Tibial artery (tissue), 4 donors: ENCODE results near the gene EGFL7.

Experiments
- DNase-seq, 2 donors: peaks; one replicate each; pipeline ENCODE4 v3.0.0-alpha.2; 2019
- H3K27ac ChIP-seq, 2 donors: fragments of 200-600 bp; sonication (generic) in 1 of 2; 1 replicate in 1 of 2; 2 replicates in 1 of 2; pipeline ENCODE4 v1.5.1; 2018 to 2019; ENCODE audit warnings: mild to moderate bottlenecking in 1 of 2
- H3K27me3 ChIP-seq, 2 donors: fragments of 200-600 bp; sonication (generic) in 1 of 2; one replicate each; pipeline versions ENCODE4 v1.5.1 to v1.6.0; 2016 to 2019
- H3K36me3 ChIP-seq, 3 donors: fragments of 200-600 bp; sonication (generic) in 2 of 3; one replicate each; pipeline ENCODE4 v1.5.1; 2016 to 2019; ENCODE audit warnings: mild to moderate bottlenecking in 2 of 3
- H3K4me1 ChIP-seq, 4 donors: fragments of 200-600 bp; sonication (generic) in 2 of 4; 1 replicate in 3 of 4; 2 replicates in 1 of 4; pipeline ENCODE4 v1.5.1; 2016 to 2019
- H3K4me3 ChIP-seq, 2 donors: fragments of 200-600 bp; sonication (generic) in 1 of 2; 1 replicate in 1 of 2; 2 replicates in 1 of 2; pipeline ENCODE4 v1.5.1; 2018 to 2019; ENCODE audit warnings: mild to moderate bottlenecking in 2 of 2
- H3K9me3 ChIP-seq, 3 donors: fragments of 200-600 bp; sonication (generic) in 1 of 3; one replicate each; pipeline ENCODE4 v1.5.1; 2016 to 2019
- intact Hi-C: fragments of 100-400 bp; cut with DNase I; formaldehyde crosslinking; loops from one replicate; pipeline ENCODE4 v1.15.0; 2023; ENCODE audit warnings: low total_unique reads
- TF ChIP-seq, protein P1 (sequence below), 2 experiments: fragments of 200-600 bp in 1 of 2; fragments of 450-650 bp in 1 of 2; IDR thresholded peaks; one replicate each; pipeline ENCODE4 v1.5.1; 2017 to 2019; ENCODE audit warnings: antibody characterized with exemption in 2 of 2, mild to moderate bottlenecking in 1 of 2, moderate library complexity in 1 of 2

Gene EGFL7

DNA sequence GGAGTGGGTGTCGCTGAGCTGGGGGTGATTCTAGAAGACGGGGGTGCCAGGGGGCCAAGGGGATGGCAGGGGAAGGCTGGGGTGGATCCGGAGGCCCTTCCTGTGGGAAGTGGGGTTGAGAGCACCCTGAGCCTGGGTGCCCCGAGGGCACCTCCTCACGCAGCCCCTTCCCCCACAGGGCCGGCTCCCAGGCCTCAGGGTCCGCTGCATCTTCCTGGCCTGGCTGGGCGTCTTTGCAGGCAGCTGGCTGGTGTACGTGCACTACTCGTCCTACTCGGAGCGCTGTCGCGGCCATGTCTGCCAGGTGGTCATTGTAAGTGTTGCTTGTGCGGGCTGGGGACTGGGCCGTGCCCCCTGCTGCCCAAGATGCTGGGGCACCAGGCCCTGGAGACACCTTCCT lies 54.7 kb downstream of the EGFL7 start:
- Histone ChIP-seq H3K27me3 (peaks cover 4 to 56% of the 10 kb centered on the region in 2 donors), H3K4me1 (peaks cover 0 to 29% (median 17%) of the 10 kb centered on the region in 4 donors), H3K27ac (no peak overlapping the region), H3K4me3 (no peak overlapping the region), H3K9me3 (no peaks in the 10 kb centered on the region), H3K36me3 (peaks cover under 1 to 18% (median 8%) of the 10 kb centered on the region in 3 donors)
- intact Hi-C loops = no loop called here
- TF ChIP-seq, protein P1, sequence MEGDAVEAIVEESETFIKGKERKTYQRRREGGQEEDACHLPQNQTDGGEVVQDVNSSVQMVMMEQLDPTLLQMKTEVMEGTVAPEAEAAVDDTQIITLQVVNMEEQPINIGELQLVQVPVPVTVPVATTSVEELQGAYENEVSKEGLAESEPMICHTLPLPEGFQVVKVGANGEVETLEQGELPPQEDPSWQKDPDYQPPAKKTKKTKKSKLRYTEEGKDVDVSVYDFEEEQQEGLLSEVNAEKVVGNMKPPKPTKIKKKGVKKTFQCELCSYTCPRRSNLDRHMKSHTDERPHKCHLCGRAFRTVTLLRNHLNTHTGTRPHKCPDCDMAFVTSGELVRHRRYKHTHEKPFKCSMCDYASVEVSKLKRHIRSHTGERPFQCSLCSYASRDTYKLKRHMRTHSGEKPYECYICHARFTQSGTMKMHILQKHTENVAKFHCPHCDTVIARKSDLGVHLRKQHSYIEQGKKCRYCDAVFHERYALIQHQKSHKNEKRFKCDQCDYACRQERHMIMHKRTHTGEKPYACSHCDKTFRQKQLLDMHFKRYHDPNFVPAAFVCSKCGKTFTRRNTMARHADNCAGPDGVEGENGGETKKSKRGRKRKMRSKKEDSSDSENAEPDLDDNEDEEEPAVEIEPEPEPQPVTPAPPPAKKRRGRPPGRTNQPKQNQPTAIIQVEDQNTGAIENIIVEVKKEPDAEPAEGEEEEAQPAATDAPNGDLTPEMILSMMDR (IDR thresholded peaks at IDR 0.05) = no peak
- no peak for DNase-seq

DNA sequence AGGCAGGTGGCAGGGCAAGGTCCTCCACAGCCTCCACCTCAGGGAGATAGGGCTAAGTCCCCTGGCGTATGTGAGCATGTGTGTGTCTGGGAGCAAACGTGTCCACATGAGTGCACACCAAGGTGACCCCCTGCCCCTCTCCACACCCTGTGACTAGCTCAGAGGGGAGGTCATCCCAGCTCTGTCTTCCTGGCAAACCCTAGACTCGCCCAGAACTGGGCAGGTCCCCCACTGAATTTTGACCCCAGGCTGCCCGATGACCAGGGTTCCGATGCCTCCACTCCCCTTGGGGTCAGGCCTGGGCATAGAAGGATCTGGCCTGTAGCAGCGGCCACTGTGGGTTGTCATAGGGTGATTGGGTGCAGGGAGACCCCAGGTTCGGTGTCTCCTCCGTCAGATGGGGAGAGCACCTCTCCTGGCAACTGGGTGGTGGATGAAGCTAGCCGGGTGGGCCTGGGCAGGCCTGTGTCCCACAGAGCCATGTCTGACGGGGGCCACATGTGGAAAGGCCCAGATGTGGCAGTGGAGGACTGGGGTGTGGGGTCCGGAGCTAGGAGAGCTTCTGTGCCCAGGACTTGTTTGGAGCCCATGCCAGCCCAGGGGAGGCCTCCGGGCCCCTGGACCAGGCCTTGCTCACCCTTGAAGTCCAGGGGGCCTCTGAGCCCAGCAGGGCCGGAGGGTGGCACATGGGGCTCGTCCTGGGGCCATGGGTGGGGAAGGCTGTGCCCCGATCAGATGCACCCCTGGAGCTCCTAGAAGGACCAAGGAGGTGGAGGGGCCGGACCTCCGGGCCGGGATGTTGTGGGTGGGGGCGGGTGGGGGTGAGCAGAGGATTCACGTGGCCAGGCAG lies 55.9 kb downstream of the EGFL7 start:
- Histone ChIP-seq H3K4me3 (no peak overlapping the region), H3K4me1 (peaks cover 0 to 19% (median 11%) of the 10 kb centered on the region in 4 donors), H3K27ac (no peak overlapping the region), H3K27me3 (peaks cover 0 to 45% of the 10 kb centered on the region in 2 donors), H3K36me3 (peaks cover 13 to 30% (median 20%) of the 10 kb centered on the region in 3 donors), H3K9me3 (no peaks in the 10 kb centered on the region)
- no peak for DNase-seq
- TF ChIP-seq, protein P1 (IDR thresholded peaks at IDR 0.05) = no peak
- intact Hi-C loops = no loop called here

DNA sequence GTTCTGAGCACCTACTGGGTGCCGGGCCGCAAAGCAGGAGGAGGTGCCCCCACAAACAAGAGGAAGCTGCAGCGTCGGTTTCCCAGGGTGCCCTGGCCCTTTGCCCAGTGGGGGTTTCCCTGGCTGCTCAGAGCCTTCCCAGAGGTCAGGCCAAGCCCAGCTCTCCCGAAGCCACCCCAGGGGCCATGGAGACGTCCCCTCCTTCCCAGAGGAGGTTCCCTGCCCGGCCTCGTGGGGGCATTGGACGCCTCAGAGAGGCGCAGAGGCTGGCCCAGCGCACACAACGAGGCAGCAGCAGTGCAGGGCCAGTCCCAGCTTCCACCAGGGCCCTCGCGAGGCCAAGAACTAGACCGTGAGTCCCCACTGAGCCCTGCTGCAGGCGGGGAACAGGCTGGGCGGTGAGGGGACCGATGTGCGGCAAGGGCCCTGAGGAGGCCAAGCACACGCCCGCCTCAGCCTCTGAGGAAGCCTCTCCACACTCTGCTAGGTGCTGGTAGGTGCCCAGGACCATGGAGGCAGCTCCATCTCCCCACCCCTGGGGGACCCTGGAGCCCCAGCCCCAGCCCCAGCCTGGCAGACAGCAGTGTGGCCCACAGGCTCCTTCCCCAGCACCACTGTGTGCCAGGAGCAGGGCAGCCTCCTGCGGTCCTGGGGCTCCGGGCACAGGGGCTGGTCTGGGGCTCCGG lies 56.6 kb downstream of the EGFL7 start:
- Histone ChIP-seq H3K36me3 (peaks cover 20 to 38% (median 28%) of the 10 kb centered on the region in 3 donors), H3K27me3 (peaks cover 0 to 37% of the 10 kb centered on the region in 2 donors), H3K4me3 (no peak overlapping the region), H3K4me1 (peaks cover 0 to 15% (median 11%) of the 10 kb centered on the region in 4 donors), H3K9me3 (no peaks in the 10 kb centered on the region), H3K27ac (no peak overlapping the region)
- DNase-seq = no peak
- intact Hi-C loops = no loop called here
- TF ChIP-seq, protein P1 (IDR thresholded peaks at IDR 0.05) = no peak

DNA sequence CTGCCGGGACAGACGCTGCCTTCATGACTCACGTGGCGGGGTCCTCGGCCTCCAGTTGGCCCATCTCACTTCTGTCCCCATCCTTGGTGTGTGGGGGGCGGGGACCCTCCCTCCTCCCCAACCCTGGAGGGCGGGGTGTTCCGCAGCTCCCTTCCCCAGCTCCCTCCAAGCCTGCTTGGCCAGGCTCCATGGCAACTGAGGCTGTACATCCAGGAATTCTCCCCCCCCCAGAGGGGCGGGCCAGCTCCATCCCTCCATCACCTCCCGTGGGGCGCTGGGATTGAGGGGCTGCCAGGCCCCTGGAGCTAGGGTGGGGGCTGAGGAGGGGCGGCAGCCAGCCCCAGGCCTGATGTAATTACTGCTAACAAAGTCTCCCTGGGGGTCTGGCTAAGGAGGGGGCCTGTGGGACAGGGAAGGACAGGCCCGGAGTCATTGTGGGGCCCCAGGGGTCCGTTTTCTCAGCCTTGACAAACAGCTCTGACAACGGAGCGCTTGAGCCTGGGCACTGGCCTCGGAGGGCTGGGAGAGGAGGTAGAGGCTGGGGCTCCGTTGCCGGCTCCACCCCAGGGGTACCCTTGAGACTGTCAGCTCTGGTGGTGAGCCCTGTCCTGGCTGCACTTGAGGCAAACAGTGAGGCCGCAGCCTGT lies 57.7 kb downstream of the EGFL7 start:
- DNase-seq = no peak
- intact Hi-C loops = no loop called here
- H3K27me3 ChIP-seq = peaks cover 0 to 27% of the 10 kb centered on the region in 2 donors

DNA sequence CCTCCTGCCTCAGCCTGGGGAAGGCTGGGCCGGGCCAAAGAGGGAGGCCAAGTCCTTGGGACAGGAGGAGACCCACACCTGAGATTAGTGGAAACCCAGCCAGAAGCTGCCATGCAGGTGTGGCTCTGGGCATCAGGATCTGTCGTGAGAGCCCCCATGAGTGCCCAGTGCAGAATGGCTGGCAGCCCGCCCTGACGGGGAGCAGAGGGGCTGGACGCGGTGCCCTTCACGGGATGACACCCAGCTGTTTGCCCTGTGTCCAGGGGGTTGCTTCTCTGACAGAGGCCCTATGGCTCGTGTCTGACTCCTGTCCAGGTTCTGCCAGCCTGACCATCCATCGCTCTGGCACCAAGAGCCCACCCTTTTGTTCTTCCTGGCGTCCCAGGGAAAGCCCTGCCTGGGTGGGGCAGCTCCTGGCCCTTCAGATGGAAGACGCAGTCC lies 58.2 kb downstream of the EGFL7 start:
- H3K4me1 ChIP-seq = peaks cover 0 to 22% (median 13%) of the 10 kb centered on the region in 4 donors
- no peak overlapping the region for H3K4me3 ChIP-seq
- peaks cover 33 to 54% (median 44%) of the 10 kb centered on the region in 3 donors for H3K36me3 ChIP-seq
- intact Hi-C loops = no loop called here
- peaks cover 0 to 26% of the 10 kb centered on the region in 2 donors for H3K27me3 ChIP-seq
- no peak overlapping the region for H3K27ac ChIP-seq
- H3K9me3 ChIP-seq = no peaks in the 10 kb centered on the region
- TF ChIP-seq, protein P1 (IDR thresholded peaks at IDR 0.05) = no peak
- no peak for DNase-seq

More for the DNA sequence above, 57.7 kb downstream of the EGFL7 start:
- TF ChIP-seq, protein P1 (IDR thresholded peaks at IDR 0.05) = no peak
- Histone ChIP-seq H3K4me1 (peaks cover 0 to 16% (median 11%) of the 10 kb centered on the region in 4 donors), H3K9me3 (no peaks in the 10 kb centered on the region), H3K36me3 (peaks cover 27 to 48% (median 38%) of the 10 kb centered on the region in 3 donors), H3K27ac (no peak overlapping the region), H3K4me3 (no peak overlapping the region)
